Muscle of back (tissue), 11 donors: ENCODE measurements around the gene ANKRD24. TPM values are rescaled to one million over a fixed set of nuclear protein-coding genes. Genes with fewer than 3 reads are reported as not detected.
"Not testable (repeated sequence)": the region's sequence is repeated elsewhere in the genome, so short reads cannot be mapped to it uniquely, and the experiment has no call there.

Source experiments
- DNase-seq, 3 donors: peaks; one replicate each; pipeline versions ENCODE4 v3.0.0 to v3.0.0-alpha.2; 2013
- polyA plus RNA-seq, 10 donors: library from polyadenylated mRNA; unstranded; fragments of 120-200 nt; gene quantifications; one replicate each; pipeline ENCODE4 v1.2.1, GENCODE V29; 2013; ENCODE audit not compliant: insufficient read length in 10 of 10

The ANKRD24 gene
- polyA plus RNA-seq, 10 donors, result 0.41 to 1.9 (median 1.1) TPM

GRCh38 chr19:4267901-4268815 lies 85.7 kb downstream of the ANKRD24 start:
- no peak for DNase-seq

GRCh38 chr19:4268816-4269430 lies 86.4 kb downstream of the ANKRD24 start:
- no peak for DNase-seq

- no peak for DNase-seq
Observed at GRCh38 chr19:4272894-4273293, 90.4 kb downstream of the ANKRD24 start.

- DNase-seq, result not testable (repeated sequence)
Observed at GRCh38 chr19:4274321-4274686, 91.8 kb downstream of the ANKRD24 start.

Other genes starting within 250 kb of the ANKRD24 start
- gene NMRK2, start 249.6 kb upstream of the ANKRD24 start, polyA plus RNA-seq, result 100 to 1,000 TPM; 180 to 275 (median 255) TPM
- gene DAPK3, start 211.6 kb upstream of the ANKRD24 start, polyA plus RNA-seq, result 10 to 100 TPM; 58.5 to 94.5 (median 69.4) TPM
- 1,000 to 10,000 TPM; 1,953 to 2,867 (median 2,548) TPM for gene EEF2, start 197.2 kb upstream of the ANKRD24 start, polyA plus RNA-seq
- 10 to 100 TPM; 15.4 to 28.9 (median 22.2) TPM for gene PIAS4, start 175.0 kb upstream of the ANKRD24 start, polyA plus RNA-seq
- 1 to 10 TPM; 5.4 to 9.0 (median 8.0) TPM for gene ZBTB7A, start 115.8 kb upstream of the ANKRD24 start, polyA plus RNA-seq
- gene MAP2K2, start 58.6 kb upstream of the ANKRD24 start, polyA plus RNA-seq, result 100 to 1,000 TPM in 8 of 10 donors, 10 to 100 TPM in 2; 84.4 to 117 (median 107) TPM
- gene CREB3L3, start 29.1 kb upstream of the ANKRD24 start, polyA plus RNA-seq, result under 1 TPM in 1 of 10 donors, not detected in 9; 0.07 TPM
- gene SIRT6, start 126 bp upstream of the ANKRD24 start, polyA plus RNA-seq, result 10 to 100 TPM in 7 of 10 donors, 1 to 10 TPM in 3; 7.6 to 16.1 (median 11.0) TPM
- gene EBI3, start 46.8 kb downstream of the ANKRD24 start, polyA plus RNA-seq, result under 1 TPM; 0.40 to 0.98 (median 0.70) TPM
- 10 to 100 TPM; 10.7 to 15.5 (median 12.0) TPM for gene YJU2, start 64.4 kb downstream of the ANKRD24 start, polyA plus RNA-seq
- 100 to 1,000 TPM in 1 of 10 donors, 10 to 100 TPM in 9; 54.4 to 115 (median 82.2) TPM for gene SHD, start 96.6 kb downstream of the ANKRD24 start, polyA plus RNA-seq
- 1 to 10 TPM in 2 of 10 donors, under 1 TPM in 8; 0.28 to 1.3 (median 0.44) TPM for gene TMIGD2, start 119.7 kb downstream of the ANKRD24 start, polyA plus RNA-seq
- 1 to 10 TPM; 1.1 to 4.5 (median 2.0) TPM for gene FSD1, start 121.9 kb downstream of the ANKRD24 start, polyA plus RNA-seq
- gene STAP2, start 156.1 kb downstream of the ANKRD24 start, polyA plus RNA-seq, result 10 to 100 TPM in 1 of 10 donors, 1 to 10 TPM in 9; 4.4 to 13.8 (median 4.8) TPM
- 10 to 100 TPM; 10.9 to 15.9 (median 14.6) TPM for gene MPND, start 160.9 kb downstream of the ANKRD24 start, polyA plus RNA-seq
- gene SH3GL1, start 217.9 kb downstream of the ANKRD24 start, polyA plus RNA-seq, result 10 to 100 TPM; 45.0 to 80.2 (median 56.5) TPM
- 10 to 100 TPM in 8 of 10 donors, 1 to 10 TPM in 2; 8.2 to 17.3 (median 12.3) TPM for gene CHAF1A, start 220.0 kb downstream of the ANKRD24 start, polyA plus RNA-seq